ENCODE measurements around the gene LMNTD2.

- TF ChIP-seq MAX (IDR thresholded peaks at IDR 0.05; ENCODE audit: insufficient read depth, insufficient read length) (no peak), MYC (IDR thresholded peaks at IDR 0.05; ENCODE audit: low read depth, low read length) (no peak), CTCF (IDR thresholded peaks at IDR 0.05; ENCODE audit: extremely low read depth in 1 of 2, insufficient read depth in 1 of 2, low read depth in 1 of 2, low read length in 2 of 2) (no peak), EZH2 (IDR thresholded peaks at IDR 0.05; ENCODE audit: borderline replicate concordance, low read depth, low read length, severe bottlenecking) (no peak), FOS (IDR thresholded peaks at IDR 0.05; ENCODE audit: borderline replicate concordance, insufficient read depth, low read length) (no peak)
Measured at GRCh38 chr11:512761-513595, 47.6 kb downstream of the LMNTD2 start.
